Measurements from ENCODE around the gene CLEC17A. TPM values are rescaled to one million over a fixed set of nuclear protein-coding genes. Genes with fewer than 3 reads are reported as not detected.
"Not testable (repeated sequence)": the region's sequence is repeated elsewhere in the genome, so short reads cannot be mapped to it uniquely, and the experiment has no call there.

CLEC17A gene
- total RNA-seq, 1 experiment from 2014 or later: not detected

DNA sequence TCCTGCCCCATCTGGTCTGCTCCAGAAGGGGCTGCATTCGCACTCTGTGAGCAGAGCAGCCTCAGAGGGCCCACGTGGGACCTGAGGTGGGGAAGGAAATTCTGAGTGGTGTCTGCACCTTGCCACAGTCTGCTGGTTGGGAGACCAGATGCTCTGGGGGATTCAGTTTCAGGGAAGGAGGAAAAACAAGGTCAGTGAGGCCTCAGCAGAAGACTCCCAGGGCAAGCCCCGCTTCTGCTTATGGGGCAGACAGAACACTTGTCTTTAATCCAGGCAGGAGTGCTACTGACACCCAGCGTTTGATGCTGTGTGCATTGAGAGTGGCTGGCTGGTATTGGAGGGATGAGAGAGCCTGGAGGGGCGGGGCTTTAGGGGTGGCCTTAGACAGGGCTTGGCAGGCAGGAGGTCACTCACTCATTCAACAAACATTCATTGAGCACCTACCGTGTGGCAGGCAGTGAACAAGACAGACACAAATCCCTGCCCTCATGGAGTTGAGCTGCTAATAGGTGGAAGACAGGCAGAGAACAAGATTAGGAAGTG is 4.9 kb upstream of the CLEC17A start:
- peak; percentile 17 for DNase-seq (ENCODE audit: low read depth)

DNA sequence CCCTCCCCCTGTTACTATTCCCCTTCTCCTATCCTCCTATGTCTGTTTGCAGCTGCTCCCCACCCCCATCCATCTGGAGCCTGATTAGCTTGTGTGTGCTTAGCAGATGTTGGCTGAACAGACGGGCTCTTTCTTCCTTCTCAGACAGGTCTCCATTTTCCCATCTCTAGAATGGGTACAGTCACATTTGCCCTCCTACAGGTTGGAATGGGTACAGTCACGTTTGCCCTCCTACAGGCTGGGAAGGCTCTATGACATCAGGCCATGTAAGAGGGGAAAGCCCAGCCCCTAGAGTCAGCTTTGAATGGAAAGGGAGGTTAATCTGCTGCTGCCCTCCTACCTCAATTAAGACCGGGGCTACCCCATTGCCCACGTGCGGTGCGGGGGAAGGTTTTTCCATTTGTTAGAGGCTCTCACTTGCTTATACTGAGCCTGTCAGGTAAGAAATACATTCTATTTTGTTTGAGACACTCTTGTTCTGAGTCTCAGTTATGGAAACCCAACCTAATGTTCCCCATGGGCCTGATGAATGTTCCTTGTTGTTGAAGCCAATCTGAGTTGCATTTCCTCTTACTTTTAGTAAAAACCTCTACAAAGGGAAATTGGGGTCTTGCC is 2.2 kb upstream of the CLEC17A start:
- DNase-seq (ENCODE audit: low read depth): no peak

DNA sequence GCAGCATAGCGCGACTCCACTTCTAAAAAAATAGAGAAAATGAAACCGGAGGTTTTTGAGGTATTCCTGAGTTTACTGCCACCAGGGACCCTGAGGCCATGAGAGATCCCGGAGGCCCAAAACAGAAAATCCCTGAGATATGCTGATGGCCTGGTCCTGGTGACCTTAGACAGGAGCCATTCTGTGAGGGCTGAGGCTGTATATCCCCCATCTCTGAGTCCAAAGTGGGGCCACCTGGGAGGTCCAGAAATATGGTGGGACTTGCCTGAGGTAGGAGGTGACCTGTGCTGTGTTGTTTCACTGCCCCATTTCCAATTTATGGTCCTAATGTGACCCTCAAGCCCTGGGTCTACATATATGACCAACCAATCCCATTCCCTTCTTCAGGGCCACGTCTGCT is 1.5 kb downstream of the CLEC17A start:
- not testable (repeated sequence) for DNase-seq (ENCODE audit: low read depth)

DNA sequence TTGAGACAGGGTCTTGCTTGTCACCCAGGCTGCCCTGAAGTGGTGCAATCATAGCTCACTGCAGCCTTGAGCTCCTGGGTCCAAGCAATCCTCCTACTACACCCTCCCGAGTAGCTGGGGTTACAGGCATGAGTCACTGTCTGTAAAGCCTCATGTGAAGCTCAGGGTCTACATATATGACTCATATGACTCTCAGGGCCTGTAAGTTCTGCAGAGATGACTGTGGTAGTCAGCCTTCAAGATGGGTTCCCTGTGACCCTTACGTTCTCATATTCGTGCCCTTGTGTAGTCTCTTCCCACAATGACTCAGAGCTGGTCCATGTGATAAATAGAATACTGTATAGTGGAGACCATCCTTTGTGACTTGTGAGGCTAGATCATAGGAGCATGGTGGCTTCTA is 2.3 kb downstream of the CLEC17A start:
- DNase-seq (ENCODE audit: low read depth): peak; percentile 83

DNA sequence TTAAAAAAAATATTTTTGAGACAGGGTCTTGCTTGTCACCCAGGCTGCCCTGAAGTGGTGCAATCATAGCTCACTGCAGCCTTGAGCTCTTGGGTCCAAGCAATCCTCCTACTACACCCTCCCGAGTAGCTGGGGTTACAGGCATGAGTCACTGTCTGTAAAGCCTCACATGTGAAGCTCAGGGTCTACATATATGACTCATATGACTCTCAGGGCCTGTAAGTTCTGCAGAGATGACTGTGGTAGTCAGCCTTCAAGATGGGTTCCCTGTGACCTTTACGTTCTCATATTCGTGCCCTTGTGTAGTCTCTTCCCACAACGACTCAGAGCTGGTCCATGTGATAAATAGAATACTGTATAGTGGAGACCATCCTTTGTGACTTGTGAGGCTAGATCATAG is 6.5 kb downstream of the CLEC17A start:
- peak; percentile 49 for DNase-seq (ENCODE audit: low read depth)

DNA sequence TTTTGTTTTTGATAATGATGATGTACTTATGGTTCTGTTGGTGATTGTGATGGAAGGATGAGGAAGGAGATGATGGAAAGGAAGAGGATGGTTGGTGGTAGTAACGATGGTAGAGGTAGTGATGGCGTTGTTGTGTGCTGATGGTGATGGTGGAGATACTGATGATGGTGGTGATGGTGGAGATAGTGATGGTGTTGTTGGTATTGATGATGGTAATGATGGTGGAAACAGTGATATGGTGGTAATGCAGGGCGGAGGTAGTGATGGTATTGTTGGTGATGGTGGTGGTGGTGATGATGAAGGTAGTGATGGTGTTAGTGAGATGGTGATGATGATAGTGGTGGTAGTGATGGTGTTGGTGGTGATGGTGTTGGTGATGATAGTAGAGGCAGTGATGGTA is 12.7 kb downstream of the CLEC17A start:
- no peak for DNase-seq (ENCODE audit: low read depth)

DNA sequence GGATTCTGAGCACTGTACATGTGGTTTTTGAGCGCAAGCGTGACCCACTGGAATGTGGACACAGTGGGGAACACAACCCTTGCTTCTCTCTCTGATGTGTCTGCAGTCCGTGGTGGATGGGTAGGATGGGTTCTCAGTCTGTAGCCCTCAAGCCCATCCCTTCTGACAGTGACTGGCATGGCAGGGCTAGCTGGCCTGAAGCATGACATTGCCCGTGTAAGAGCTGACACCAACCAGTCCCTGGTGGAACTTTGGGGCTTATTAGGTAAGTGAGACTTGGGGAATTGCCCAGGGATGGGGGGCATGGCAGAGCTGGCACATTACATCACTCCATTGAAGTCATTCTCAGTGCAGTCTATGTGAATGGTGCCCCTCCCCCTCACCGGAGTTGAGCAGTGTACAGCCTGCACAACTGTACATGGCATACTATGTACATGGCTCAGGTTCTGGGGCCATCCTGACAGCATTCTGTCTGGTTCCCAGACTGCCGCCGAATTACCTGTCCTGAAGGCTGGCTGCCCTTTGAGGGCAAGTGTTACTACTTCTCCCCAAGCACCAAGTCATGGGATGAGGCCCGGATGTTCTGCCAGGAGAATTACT is 16.8 kb downstream of the CLEC17A start:
- no peak for DNase-seq (ENCODE audit: low read depth)

DNA sequence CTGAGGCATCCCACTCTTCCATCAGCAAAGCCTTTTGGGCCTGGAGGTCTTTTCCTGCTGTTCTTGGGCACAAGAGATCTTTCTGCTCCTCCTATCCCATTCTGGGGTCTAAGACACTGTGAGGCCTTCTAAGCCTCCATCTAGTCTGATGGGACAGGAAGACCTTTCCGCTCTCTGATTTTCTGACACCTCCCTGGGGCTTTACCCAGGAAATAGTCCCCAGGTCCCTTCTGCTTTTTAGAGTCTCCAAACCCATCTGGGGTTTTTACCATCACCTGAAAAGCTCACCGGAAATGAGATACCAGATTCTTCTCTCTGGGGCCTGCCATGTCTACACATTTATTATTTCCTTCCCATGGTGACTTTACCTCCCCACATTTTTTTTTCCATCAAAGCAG is 21.1 kb downstream of the CLEC17A start:
- DNase-seq (ENCODE audit: low read depth): no peak

DNA sequence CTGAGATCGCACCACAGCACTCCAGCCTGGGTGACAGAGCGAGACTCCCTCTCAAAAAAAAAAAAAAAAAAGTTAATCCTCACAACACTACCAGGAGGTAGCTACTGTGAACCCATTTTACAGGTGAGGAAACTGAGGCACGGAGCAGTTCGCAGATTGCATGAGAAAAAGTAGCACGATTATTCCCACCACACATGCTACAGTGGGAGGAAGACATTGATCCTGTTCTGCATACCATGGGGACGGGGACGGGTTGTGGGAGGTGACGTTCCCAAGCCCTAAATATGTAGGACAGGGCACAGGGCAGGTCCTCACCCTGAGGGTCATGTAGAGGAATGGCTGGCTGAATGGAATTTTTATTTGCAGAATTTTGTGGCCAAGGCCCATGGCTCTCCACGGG is 23.7 kb downstream of the CLEC17A start:
- no peak for DNase-seq (ENCODE audit: low read depth)

DNA sequence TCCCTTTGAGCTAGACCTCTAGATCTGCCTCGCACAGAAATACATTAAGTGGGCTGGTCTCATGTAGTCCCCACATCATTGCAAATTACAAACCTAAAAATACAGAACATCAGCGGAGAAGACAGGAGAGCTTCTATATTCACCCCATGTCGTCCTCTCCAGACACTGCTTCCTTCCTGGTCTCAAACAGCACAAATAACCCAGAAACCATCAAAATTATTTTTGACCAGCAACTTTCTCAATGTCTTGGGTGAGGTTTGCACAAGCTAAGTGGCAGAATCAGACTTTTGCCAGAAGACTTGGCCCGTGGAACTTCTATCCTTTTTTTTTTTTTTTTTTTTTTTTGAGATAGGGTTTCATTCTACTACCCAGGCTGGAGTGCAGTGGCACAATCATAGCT is 28.2 kb downstream of the CLEC17A start:
- no peak for DNase-seq (ENCODE audit: low read depth)

DNA sequence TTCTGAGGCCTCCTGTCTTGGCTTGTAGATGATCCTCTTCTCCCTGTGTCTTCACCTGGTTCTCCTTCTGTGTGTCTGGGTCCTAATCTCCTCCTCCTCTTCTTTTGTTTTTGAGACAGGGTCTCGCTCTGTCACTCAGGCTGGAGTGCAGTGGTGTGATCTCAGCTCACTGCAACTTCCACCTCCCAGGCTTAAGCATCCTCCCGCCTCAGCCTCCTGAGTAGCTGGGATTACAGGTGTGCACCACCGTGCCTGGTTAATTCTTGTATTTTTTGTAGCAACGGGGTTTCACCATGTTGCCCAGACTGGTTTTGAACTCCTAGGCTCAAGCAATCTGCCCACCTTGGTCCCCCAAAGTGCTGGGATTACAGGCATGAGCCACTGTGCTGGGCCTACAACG is 29.4 kb downstream of the CLEC17A start:
- not testable (repeated sequence) for DNase-seq (ENCODE audit: low read depth)

DNA sequence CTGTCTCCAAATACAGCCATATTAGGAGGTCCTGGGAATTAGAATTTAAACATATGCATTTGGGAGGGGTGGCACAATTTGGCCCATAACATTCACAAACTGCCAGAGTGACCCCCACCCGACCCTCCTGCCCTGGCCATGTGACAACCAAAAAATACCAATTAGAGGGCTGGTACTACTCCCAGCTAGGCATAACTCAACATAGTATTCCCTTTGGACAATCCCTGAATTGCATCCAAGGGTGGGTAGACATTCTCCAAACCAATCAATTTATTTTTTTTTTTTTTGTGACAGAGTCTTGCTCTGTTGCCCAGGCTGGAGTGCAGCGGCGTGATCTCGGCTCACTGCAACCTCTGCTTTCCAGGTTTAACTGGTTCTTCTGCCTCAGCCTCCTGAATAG is 29.8 kb downstream of the CLEC17A start:
- no peak for DNase-seq (ENCODE audit: low read depth)

DNA sequence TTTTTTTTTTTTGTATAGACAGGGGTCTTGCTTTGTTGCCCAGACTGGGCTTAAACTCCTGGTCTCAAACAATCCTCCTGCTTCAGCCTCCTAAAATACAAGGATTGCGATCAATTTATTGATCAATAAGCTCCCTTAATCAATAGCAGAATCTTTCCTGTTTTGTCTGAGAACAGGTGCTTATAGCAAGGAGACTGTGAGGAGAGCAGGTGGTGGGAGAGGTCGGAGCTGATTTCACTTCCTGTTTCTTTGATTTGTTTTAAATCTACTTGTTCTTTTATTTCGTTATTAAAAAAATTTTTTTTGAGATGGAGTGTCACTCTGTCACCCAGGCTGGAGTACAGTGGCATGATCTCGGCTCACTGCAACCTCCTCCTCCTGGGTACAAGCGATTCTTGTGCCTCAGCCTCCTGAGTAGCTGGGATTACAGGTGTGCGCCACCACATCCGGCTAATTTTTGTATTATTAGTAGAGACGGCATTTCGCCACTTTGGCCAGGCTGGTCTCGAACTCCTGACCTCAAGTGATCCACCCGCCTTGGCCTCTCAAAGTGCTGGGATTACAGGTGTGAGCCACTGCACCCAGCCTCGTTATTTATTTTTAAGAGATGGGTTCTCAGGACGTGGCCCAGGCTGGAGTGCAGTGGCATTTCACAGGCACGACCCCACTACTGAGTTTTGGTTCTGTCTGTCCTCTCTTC is 30.7 kb downstream of the CLEC17A start:
- DNase-seq (ENCODE audit: low read depth): not testable (repeated sequence)

DNA sequence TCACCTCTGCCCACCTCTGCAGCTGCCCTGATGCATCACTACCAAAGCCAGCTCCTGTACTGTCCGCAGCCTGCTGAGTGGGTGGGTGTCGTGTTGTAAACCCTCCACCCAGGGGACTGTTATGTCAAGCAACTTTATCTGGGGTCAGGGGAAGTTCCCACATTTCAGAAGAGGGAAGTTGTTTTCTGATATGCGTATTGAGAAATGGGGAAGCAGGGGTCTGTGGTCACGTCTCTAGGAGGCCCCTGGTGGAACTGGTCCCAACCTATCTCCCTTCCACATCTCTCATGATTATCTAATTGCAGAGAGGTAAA is 31.2 kb downstream of the CLEC17A start:
- DNase-seq (ENCODE audit: low read depth): no peak

DNA sequence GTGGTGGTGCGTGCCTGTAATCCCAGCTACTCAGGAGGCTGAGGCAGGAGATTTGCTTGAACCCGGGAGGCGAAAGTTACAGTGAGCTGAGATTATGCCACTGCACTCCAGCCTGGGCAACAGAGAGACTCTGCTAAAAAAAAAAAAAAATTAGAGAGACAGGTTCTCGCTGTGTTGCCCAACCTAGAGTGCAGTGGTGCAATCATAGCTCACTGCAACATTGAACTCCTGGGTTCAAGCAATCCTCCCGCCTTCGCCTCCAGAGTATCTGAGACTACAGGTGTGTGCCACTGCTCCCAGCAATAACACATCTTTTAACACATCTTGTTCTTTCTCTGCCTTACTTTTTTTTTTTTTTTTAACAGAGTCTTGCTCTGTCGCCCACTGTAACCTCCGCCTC is 32.7 kb downstream of the CLEC17A start:
- DNase-seq (ENCODE audit: low read depth): no peak

DNA sequence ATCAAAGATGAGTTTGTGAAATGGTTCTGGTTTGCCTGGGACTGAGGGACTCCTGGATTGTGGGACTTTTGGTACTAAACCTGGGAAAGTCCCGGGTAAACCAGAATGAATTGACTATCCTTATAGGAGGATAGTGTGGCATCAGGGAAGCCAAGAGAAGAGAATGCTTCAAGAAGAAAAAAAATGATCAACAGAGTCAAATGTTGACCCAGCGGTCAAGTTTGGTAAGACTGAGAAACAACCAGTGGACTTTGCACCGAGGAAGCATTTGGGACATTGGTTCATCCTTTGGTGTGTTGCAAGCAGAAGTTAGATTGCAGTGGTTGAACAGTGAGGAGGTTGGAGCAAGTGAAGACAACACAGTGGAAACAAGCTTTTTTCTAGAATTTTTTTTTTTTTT is 33.5 kb downstream of the CLEC17A start:
- no peak for DNase-seq (ENCODE audit: low read depth)

DNA sequence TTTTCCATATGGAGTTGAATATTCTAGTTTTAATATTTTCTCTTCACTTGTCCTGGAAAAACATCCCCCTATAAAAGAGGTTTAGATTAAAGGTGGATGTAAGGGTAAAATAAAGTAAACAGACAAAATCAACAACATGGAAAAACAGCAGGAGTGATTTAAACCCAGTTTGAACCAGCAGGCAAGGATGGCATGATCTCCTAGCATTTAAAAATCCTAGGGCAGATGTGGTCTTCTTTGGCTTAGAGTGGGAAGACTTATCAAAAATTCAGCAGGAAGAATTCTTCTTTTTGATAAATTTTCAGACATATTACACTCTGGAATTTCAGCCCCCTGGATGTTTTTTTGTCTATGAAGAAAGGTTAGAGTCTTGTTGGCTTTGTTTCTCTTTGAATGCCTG is 36.5 kb downstream of the CLEC17A start:
- no peak for DNase-seq (ENCODE audit: low read depth)

DNA sequence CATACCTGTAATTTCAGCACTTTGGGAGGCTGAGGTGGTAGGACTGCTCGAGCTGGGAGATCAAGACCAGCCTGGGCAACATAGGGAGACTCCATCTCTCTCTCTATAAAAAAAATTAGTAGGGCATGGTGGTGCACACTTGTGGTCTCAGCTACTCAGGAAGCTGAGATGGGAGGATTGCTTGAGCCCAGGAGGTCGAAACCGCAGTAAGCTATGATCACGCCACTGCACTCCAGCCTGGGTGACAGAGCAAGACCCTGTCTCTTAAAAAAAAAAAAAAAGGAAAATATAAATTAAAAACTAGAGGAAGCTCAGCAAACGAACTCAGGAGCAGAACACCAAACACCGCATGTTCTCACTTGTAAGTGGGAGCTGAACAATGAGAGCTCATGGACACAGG is 41.6 kb downstream of the CLEC17A start:
- not testable (repeated sequence) for DNase-seq (ENCODE audit: low read depth)

DNA sequence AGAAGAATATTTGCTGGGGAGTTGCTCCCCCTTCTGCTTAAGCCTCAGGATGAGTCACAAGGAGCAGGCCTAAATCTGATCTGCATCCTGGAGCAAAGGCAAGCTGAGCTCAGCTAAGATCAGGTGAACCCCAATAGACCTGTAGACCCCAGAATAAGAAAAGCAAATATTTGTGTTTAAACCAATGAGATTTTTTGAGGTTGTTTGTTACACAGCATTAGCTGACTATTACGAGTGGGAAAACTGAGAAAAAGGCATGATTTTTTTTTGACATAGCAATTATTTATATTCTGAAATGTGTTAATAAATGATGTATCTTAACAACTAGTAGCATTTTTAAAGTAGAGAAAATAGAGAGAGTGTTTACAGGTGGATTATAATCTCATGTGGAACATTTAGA is 46.7 kb downstream of the CLEC17A start:
- DNase-seq (ENCODE audit: low read depth): no peak

DNA sequence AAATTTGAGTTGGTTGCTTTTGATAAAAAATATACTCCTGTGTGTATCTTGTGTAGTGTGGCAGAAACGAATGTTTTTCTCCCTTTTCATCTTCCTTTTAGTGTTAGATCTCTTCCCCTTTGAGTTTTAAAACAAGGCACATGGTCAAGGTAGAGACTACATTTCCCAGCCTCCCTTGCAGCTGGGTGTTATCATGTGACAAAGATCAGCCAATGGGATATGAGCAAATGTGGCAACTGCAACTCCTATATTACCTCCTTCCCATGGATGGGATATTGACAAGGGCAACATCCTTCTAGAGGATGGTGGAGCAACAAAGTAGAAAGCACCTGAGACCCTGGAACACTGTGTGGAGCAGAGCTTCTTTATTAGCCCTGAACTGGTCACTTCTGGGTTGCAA is 49.4 kb downstream of the CLEC17A start:
- peak; percentile 38 for DNase-seq (ENCODE audit: low read depth)

DNA sequence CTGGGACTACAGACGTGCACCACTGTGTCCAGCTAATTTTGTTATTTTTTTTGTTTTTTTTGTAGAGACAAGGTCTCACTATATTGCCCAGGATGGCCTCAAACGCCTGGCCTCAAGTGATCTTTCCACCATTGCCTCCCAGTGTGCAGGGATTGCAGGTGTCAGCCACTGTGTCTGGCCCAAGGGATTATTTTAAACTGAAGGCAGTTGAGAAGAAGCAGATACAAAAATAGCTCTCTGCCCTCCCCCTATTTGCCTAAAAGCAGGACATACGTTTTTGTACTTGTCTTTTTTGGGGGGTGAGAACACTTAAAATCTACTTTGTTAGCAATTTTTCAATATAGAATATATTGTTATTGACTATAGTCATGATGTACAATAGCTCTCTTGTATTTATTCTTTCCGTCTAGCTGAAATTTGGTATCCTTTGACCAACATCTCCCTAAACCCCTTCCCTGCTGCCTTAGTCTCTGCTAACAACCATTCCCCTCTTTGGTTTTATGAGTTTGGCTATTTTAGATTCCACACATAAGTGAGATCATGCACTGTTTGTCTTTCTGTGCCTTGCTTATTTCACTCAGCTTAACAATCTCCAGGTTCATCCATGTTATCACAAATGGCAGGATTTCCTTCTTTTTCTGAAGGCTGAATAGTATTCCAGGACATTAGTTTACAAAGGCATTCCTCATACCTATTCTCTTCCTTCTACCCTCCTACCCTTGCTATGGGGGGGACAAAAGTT is 56.8 kb downstream of the CLEC17A start:
- DNase-seq (ENCODE audit: low read depth): no peak

DNA sequence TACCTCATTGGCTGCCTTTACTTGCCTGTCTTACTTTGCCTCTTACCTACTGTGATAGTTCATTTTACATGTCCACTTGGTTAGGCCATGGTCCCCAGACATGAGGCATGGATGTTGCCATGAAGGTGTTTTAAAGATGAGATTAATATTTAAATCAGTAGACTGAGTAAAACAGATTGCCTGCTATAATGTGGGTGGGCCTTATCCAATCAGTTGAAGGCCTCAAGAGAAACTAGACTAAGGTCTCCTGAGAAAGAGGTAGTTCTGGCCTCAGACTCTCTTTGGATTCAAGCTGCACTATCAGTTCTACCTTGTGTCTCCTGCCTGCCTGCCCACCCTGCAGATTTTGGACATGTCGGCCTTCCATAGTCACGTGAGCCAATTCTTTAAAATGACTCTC is 65.6 kb downstream of the CLEC17A start:
- no peak for DNase-seq (ENCODE audit: low read depth)
